BLaER1 treated with 17β-estradiol and CSF1 and Interleukin-3, amounts not matched to agents 10 nM and 100 nM (cell line): ENCODE measurements around the gene GEMIN5.
"Not testable (repeated sequence)": the region's sequence is repeated elsewhere in the genome, so short reads cannot be mapped to it uniquely, and the experiment has no call there.

Source experiments
- H3K27ac ChIP-seq, 11 experiments: shearing (Covaris generic); formaldehyde crosslinking; 2 replicates each; pipeline ENCODE4 v1.8.1; 2022
- H3K27me3 ChIP-seq, 11 experiments: shearing (Covaris generic); formaldehyde crosslinking; 2 replicates each; pipeline ENCODE4 v1.8.1; 2022
- H3K36me3 ChIP-seq, 11 experiments: shearing (Covaris generic); formaldehyde crosslinking; 2 replicates each; pipeline ENCODE4 v1.8.1; 2022
- H3K4me1 ChIP-seq, 10 experiments: shearing (Covaris generic); formaldehyde crosslinking; 2 replicates each; pipeline ENCODE4 v1.8.1; 2022
- H3K4me2 ChIP-seq, 11 experiments: shearing (Covaris generic); formaldehyde crosslinking; 2 replicates each; pipeline ENCODE4 v1.8.1; 2022
- H3K4me3 ChIP-seq, 10 experiments: shearing (Covaris generic); formaldehyde crosslinking; 2 replicates each; pipeline ENCODE4 v1.8.1; 2022
- H3K9ac ChIP-seq, 11 experiments: shearing (Covaris generic); formaldehyde crosslinking; 2 replicates each; pipeline ENCODE4 v1.8.1; 2022
- H3K9me3 ChIP-seq, 11 experiments: shearing (Covaris generic); formaldehyde crosslinking; replicated peaks in 1 of 11; 2 replicates each; pipeline ENCODE4 v1.8.1; 2022
- H4K20me1 ChIP-seq, 11 experiments: shearing (Covaris generic); formaldehyde crosslinking; 2 replicates each; pipeline ENCODE4 v1.8.1; 2022
- Cebpa-rat ChIP-seq, 11 experiments: shearing (Covaris generic); IDR thresholded peaks; 2 replicates each; pipeline ENCODE4 v1.8.1; 2022

Gene GEMIN5

DNA sequence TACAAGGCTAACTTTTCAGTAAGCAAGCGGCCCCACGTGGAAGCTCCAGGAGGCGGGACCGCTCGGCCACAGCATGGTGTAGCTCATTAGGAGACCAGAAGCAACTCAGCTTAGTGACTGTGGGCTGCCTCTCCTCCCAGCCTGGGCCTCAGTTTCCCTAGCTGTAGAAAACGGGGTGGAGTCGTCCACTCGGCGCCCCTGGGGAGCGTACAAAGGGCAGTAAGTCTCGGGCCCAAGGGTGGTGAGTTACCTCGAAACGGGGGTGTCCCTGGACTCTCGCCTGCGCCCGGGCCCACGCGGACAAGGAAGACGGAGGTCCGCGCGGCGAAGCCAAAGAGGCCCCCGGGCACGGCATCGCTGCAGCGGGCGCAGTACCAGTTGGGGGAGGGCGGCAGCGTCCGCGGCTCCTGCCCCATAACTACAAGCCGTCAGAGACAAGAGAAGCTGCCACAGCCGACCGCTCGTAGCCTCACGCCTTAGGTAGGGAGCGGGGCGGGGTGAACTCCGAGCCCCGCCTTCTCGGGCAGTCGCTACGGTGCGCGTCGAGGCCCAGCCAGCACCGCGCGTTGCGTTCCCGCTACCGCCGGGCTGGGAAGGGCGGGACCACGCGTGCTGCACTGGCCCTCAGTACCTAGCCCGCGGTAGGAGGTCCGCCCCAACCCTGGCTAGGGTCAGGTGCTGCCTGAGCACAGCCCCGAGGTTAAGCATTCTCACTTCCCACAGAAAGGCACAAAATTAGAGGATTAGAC is at the start of gene GEMIN5:
GEMIN5 (minus strand) TSS at position 494 of the 749 bp plus-strand sequence; CDS start at position 416, 78 bp downstream.
- Histone ChIP-seq H3K4me1 (peaks cover 30 to 53% (median 45%) of the 10 kb centered on the region in 10 experiments), H3K4me2 (peak within 1 kb of the TSS; percentile 86 to 97 (median 91)), H3K27ac (peak within 1 kb of the TSS; percentile 26 to 89 (median 77); a peak in 21 of 22 replicates), H3K27me3 (no peaks in the 10 kb centered on the region), H3K36me3 (peaks cover 1 to 38% (median 31%) of the 10 kb centered on the region in 11 experiments; a peak in 19 of 22 replicates), H3K9ac (peak within 1 kb of the TSS; percentile 81 to 96 (median 89)), H3K9me3 (no peaks in the 10 kb centered on the region), H4K20me1 (peaks cover 0 to 30% (median 0%) of the 10 kb centered on the region in 11 experiments; a peak in 5 of 22 replicates), H3K4me3 (peak within 1 kb of the TSS; percentile 76 to 98 (median 90))
- TF ChIP-seq Cebpa-rat (IDR thresholded peaks at IDR 0.05) = no peak

DNA sequence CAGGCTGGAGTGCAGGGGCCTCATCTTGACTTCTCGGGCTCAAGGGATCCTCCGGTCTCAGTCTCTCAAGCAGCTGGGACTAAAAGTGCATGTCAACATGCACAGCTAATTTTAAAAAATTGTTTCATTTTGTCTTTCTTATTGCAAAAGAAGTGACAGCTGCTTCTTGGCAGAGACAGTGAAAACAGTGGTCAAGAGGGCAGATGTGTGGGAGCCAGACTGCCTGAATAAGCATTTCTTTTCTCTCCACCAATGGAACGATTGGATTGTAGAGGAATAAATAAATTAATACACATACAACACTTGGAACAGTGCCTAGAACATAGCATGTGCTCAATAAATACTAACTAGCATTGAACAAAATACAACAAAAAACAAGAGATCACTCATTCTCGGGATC is 48.1 kb upstream of the GEMIN5 start:
- Histone ChIP-seq H3K4me3 (no peak overlapping the region), H3K27ac (no peak overlapping the region), H3K4me2 (no peak overlapping the region), H3K36me3 (no peaks in the 10 kb centered on the region), H4K20me1 (no peaks in the 10 kb centered on the region), H3K9me3 (peaks cover 0 to 5% (median 0%) of the 10 kb centered on the region in 11 experiments; a peak in 2 of 22 replicates), H3K27me3 (no peaks in the 10 kb centered on the region), H3K9ac (no peak overlapping the region), H3K4me1 (peaks cover 0 to 9% (median 3%) of the 10 kb centered on the region in 10 experiments; a peak in 10 of 20 replicates)
- TF ChIP-seq Cebpa-rat (IDR thresholded peaks at IDR 0.05) = no peak

- Histone ChIP-seq H4K20me1 (no peaks in the 10 kb centered on the region), H3K27me3 (no peaks in the 10 kb centered on the region), H3K4me1 (no peaks in the 10 kb centered on the region), H3K36me3 (no peaks in the 10 kb centered on the region), H3K9ac (no peak overlapping the region), H3K4me3 (no peak overlapping the region), H3K27ac (no peak overlapping the region), H3K9me3 (0 out of 22 replicates have a peak, but pooled peaks cover 0 to 4% (median 0%) of the 10 kb centered on the region in 11 experiments), H3K4me2 (no peak overlapping the region)
- no peak for TF ChIP-seq Cebpa-rat (IDR thresholded peaks at IDR 0.05)
These were observed 47.0 kb upstream of the GEMIN5 start for GRCh38 chr5:154984946-154985516.

DNA sequence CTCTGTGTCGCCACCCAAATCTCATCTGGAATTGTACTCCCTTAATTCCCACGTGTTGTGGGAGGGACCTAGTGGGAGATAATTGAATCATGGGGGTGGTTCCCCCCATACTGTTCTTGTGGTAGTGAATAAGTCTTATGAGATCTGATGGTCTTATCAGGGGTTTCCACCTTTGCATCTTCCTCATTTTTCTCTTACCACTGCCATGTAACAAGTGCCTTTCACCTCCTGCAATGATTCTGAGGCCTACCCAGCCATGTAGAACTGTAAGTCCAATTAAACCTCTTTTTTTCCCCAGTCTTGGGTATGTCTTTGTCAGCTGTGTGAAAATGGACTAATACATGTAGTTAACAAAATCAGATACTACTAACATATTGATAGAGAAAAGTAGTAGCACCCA is 40.3 kb upstream of the GEMIN5 start:
- not testable (repeated sequence) for H3K4me3 ChIP-seq, H4K20me1 ChIP-seq
- peaks cover 10 to 21% (median 15%) of the 10 kb centered on the region in 11 experiments; a peak in 21 of 22 replicates for H3K9me3 ChIP-seq

GRCh38 chr5:154977409-154977808 is 39.4 kb upstream of the GEMIN5 start:
- H3K9me3 ChIP-seq = peaks cover 10 to 21% (median 15%) of the 10 kb centered on the region in 11 experiments; a peak in 21 of 22 replicates
- peaks cover 0 to 10% (median 0%) of the 10 kb centered on the region in 10 experiments; a peak in 6 of 20 replicates for H3K4me1 ChIP-seq
- H3K36me3 ChIP-seq = peaks cover 0 to 12% (median 9%) of the 10 kb centered on the region in 11 experiments; a peak in 11 of 22 replicates
- H4K20me1 ChIP-seq = no peaks in the 10 kb centered on the region
- no peak overlapping the region for H3K4me3 ChIP-seq
- H3K27ac ChIP-seq = no peak overlapping the region
- no peak for TF ChIP-seq Cebpa-rat (IDR thresholded peaks at IDR 0.05)
- H3K9ac ChIP-seq = no peak overlapping the region
- no peaks in the 10 kb centered on the region for H3K27me3 ChIP-seq
- H3K4me2 ChIP-seq = peak overlapping the region in 1 of 11 experiments; percentile 42; a peak in 2 of 22 replicates

More for the DNA sequence above, 40.3 kb upstream of the GEMIN5 start:
- not testable (repeated sequence) for H3K4me2 ChIP-seq, H3K9ac ChIP-seq, H3K27ac ChIP-seq, H3K27me3 ChIP-seq
- H3K4me1 ChIP-seq = peaks cover 0 to 10% (median 0%) of the 10 kb centered on the region in 10 experiments; a peak in 6 of 20 replicates
- H3K36me3 ChIP-seq = peaks cover 0 to 12% (median 9%) of the 10 kb centered on the region in 11 experiments; a peak in 11 of 22 replicates

- not testable (repeated sequence) for H3K9ac ChIP-seq, H3K4me3 ChIP-seq, H4K20me1 ChIP-seq, H3K4me2 ChIP-seq, H3K27me3 ChIP-seq, H3K27ac ChIP-seq
- H3K36me3 ChIP-seq = peaks cover 0 to 12% (median 9%) of the 10 kb centered on the region in 11 experiments; a peak in 11 of 22 replicates
- peaks cover 10 to 21% (median 15%) of the 10 kb centered on the region in 11 experiments; a peak in 21 of 22 replicates for H3K9me3 ChIP-seq
- H3K4me1 ChIP-seq = peaks cover 0 to 10% (median 0%) of the 10 kb centered on the region in 10 experiments; a peak in 6 of 20 replicates
These were observed 38.1 kb upstream of the GEMIN5 start for GRCh38 chr5:154976082-154976481.

DNA sequence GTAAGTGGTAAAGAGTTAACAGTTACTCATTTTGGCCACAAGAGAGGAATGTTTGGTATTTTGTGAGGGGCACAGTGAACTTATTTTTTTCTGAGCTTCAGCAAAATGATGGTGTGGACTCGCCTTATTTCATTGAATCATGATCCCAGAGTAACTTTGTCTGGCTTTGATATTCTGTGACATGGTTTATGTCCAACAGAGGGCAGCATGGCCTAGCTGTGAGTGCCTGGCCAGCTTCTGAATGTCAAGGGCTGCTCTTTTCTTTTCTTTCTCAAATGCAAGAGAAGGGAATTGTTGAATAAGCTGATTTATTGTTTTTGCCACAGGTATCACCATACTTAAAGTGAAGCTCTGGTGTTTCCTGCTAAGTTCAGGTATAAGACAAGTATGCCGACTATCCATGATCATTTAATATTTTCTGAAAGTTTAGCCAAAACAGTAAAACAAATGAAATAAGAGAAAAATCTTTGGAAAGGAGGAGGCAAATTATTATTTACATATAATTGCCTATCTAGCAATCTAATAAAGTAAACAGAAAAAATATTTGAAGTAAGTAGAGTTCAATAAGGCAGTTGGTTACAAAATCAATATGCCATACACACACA is 34.6 kb upstream of the GEMIN5 start:
- Histone ChIP-seq H3K9me3 (peaks cover 10 to 21% (median 15%) of the 10 kb centered on the region in 11 experiments; a peak in 21 of 22 replicates), H3K27ac (no peak overlapping the region), H3K36me3 (peaks cover 15 to 34% (median 28%) of the 10 kb centered on the region in 11 experiments), H3K4me3 (no peak overlapping the region), H3K27me3 (no peaks in the 10 kb centered on the region), H3K4me1 (peaks cover 0 to 19% (median 0%) of the 10 kb centered on the region in 10 experiments; a peak in 8 of 20 replicates), H3K9ac (no peak overlapping the region), H4K20me1 (0 out of 22 replicates have a peak, but pooled peaks cover 0 to 3% (median 0%) of the 10 kb centered on the region in 11 experiments), H3K4me2 (no peak overlapping the region)
- no peak for TF ChIP-seq Cebpa-rat (IDR thresholded peaks at IDR 0.05)

GRCh38 chr5:154971501-154971900 is 33.5 kb upstream of the GEMIN5 start:
- no peak overlapping the region for H3K4me2 ChIP-seq
- H3K4me1 ChIP-seq = peaks cover 0 to 15% (median 3%) of the 10 kb centered on the region in 10 experiments; a peak in 12 of 20 replicates
- peaks cover 20 to 45% (median 36%) of the 10 kb centered on the region in 11 experiments for H3K36me3 ChIP-seq
- TF ChIP-seq Cebpa-rat (IDR thresholded peaks at IDR 0.05) = no peak
- peaks cover 10 to 15% (median 11%) of the 10 kb centered on the region in 11 experiments; a peak in 21 of 22 replicates for H3K9me3 ChIP-seq
- no peak overlapping the region for H3K9ac ChIP-seq
- no peak overlapping the region for H3K27ac ChIP-seq
- no peaks in the 10 kb centered on the region for H3K27me3 ChIP-seq
- H4K20me1 ChIP-seq = peaks cover 0 to 6% (median 2%) of the 10 kb centered on the region in 11 experiments; a peak in 7 of 22 replicates
- H3K4me3 ChIP-seq = no peak overlapping the region
